HepG2 (cell line): ENCODE results near the gene PTCRA. TPM values are rescaled to one million over a fixed set of nuclear protein-coding genes. Genes with fewer than 3 reads are reported as not detected.

Source experiments
- ATAC-seq: fragments of 200-7000 bp; cut with Tn5 transposase; 3 replicates; pipeline ENCODE4 v1.9.1; 2020; ENCODE audit warnings: mild to moderate bottlenecking, moderate library complexity
- BruUV-seq: library from RNA; stranded (reverse); fragments of 400-500 nt; replicated peaks from 2 replicates; lab custom pipeline; 2021; lab: Mats Ljungman, UMichigan
- CTCF ChIA-PET: fragments of 300-600 bp; formaldehyde crosslinking; extraction: SDS; loops from one replicate; lab custom pipeline; 2021; ENCODE audit warnings: low total read pairs, inconsistent platforms, low intra/inter-chr PET ratio; lab: Yijun Ruan, JAX
- POLR2A ChIA-PET: fragments of 350-600 bp; sonication (Branson Sonifier 250); formaldehyde crosslinking; loops from one replicate; lab custom pipeline; 2020; ENCODE audit warnings: antibody characterized with exemption, inconsistent platforms; lab: Yijun Ruan, JAX
- DNase-seq: peaks from one replicate; pipeline ENCODE4 v3.0.0-alpha.2; 2015; ENCODE audit warnings: low spot score
- FAIRE-seq: peaks from 3 replicates; lab custom pipeline; 2011; peaks lifted over from hg19 to GRCh38; lab: Jason Lieb, UNC
- H2AFZ ChIP-seq: one replicate; pipeline ENCODE4 v1.6.1; 2011; ENCODE audit warnings: low read length, inconsistent platforms
- H3K27ac ChIP-seq: fragments of 300-600 bp; 3 replicates; pipeline ENCODE4 v1.8.0; 2011; ENCODE audit warnings: mixed run types, mild to moderate bottlenecking, mixed read lengths, low read length, inconsistent platforms; ENCODE audit not compliant: insufficient read depth; ENCODE audit errors: extremely low read length
- H3K27me3 ChIP-seq, 2 experiments: fragments of 200-600 bp in 1 of 2; 2 replicates in 1 of 2; 3 replicates in 1 of 2; pipeline versions ENCODE4 v1.6.0 to v1.8.0; 2011; ENCODE audit warnings: low read length in 2 of 2, mild to moderate bottlenecking in 2 of 2, moderate library complexity in 2 of 2, inconsistent platforms in 1 of 2; ENCODE audit not compliant: insufficient read depth in 2 of 2, control insufficient read depth in 1 of 2
- H3K36me3 ChIP-seq, 2 experiments: fragments of 200-600 bp in 1 of 2; replicated peaks in 1 of 2; 2 replicates in 1 of 2; 3 replicates in 1 of 2; pipeline versions ENCODE4 v1.5.1 to v1.8.0; 2011; ENCODE audit warnings: low read length in 2 of 2, inconsistent platforms in 1 of 2; ENCODE audit not compliant: insufficient read depth in 2 of 2, control insufficient read depth in 1 of 2
- H3K4me1 ChIP-seq: 2 replicates; pipeline ENCODE4 v1.5.1; 2012; ENCODE audit warnings: low read length, inconsistent platforms; ENCODE audit not compliant: insufficient read depth
- H3K4me2 ChIP-seq: 2 replicates; pipeline ENCODE4 v1.6.0; 2011; ENCODE audit warnings: low read depth, low read length, inconsistent platforms
- H3K4me3 ChIP-seq, 3 experiments: fragments of 200-600 bp in 1 of 3; sonication (generic), shearing (Covaris generic) in 1 of 3; replicated peaks in 1 of 3; 2 replicates each; pipeline ENCODE4 v1.5.1; 2011 to 2016; ENCODE audit warnings: low read length in 3 of 3, inconsistent platforms in 2 of 3, low read depth in 2 of 3, mild to moderate bottlenecking in 2 of 3, control low read depth in 1 of 3, mixed read lengths in 1 of 3; ENCODE audit not compliant: insufficient read depth in 1 of 3
- H3K79me2 ChIP-seq: one replicate; pipeline ENCODE4 v1.6.1; 2011; ENCODE audit warnings: low read length, inconsistent platforms; ENCODE audit not compliant: insufficient read depth
- H3K9ac ChIP-seq: 2 replicates; pipeline ENCODE4 v1.6.0; 2011; ENCODE audit warnings: mild to moderate bottlenecking, low read depth, low read length, inconsistent platforms; ENCODE audit not compliant: insufficient read depth
- H3K9me3 ChIP-seq: 2 replicates; pipeline ENCODE4 v1.5.1; 2012; ENCODE audit warnings: mild to moderate bottlenecking, low read length
- H4K20me1 ChIP-seq: 2 replicates; pipeline ENCODE4 v1.6.0; 2011; ENCODE audit warnings: inconsistent platforms, mild to moderate bottlenecking, low read length, moderate library complexity; ENCODE audit not compliant: insufficient read depth
- BRD4 ChIP-seq: sonication (generic); formaldehyde crosslinking; IDR thresholded peaks from 2 replicates; pipeline ENCODE4 v1.4.0; 2020; ENCODE audit warnings: missing genetic modification reagents
- CHCHD3 ChIP-seq: sonication (generic); formaldehyde crosslinking; IDR thresholded peaks from 2 replicates; pipeline ENCODE4 v1.8.0; 2022; ENCODE audit warnings: mild to moderate bottlenecking, missing genetic modification reagents, moderate library complexity
- NFKBIZ ChIP-seq: IDR thresholded peaks from 2 replicates; pipeline ENCODE4 v1.6.1; 2018; ENCODE audit warnings: missing genetic modification reagents, missing compliant biosample characterization
- RNF2 ChIP-seq: fragments of 450-650 bp; conservative IDR thresholded peaks from 2 replicates; pipeline ENCODE4 v1.6.1; 2016; ENCODE audit warnings: low read depth
- ZKSCAN1 ChIP-seq: fragments of 150-350 bp; IDR thresholded peaks from 2 replicates; pipeline ENCODE4 v1.6.1; 2014; ENCODE audit warnings: low read length
- ZNF253 ChIP-seq: sonication (generic); formaldehyde crosslinking; IDR thresholded peaks from 2 replicates; pipeline ENCODE4 v1.8.0; 2022; ENCODE audit warnings: mild to moderate bottlenecking, missing genetic modification reagents, borderline replicate concordance
- ZNF274 ChIP-seq: sonication (generic); formaldehyde crosslinking; IDR thresholded peaks from 2 replicates; pipeline ENCODE4 v1.5.1; 2020; ENCODE audit warnings: mild to moderate bottlenecking, missing genetic modification reagents
- ZNF30 ChIP-seq: sonication (generic); formaldehyde crosslinking; IDR thresholded peaks from 2 replicates; pipeline ENCODE4 v1.5.0; 2020; ENCODE audit warnings: mild to moderate bottlenecking, missing genetic modification reagents
- ZNF616 ChIP-seq: sonication (generic); formaldehyde crosslinking; IDR thresholded peaks from 2 replicates; pipeline ENCODE4 v1.5.0; 2020; ENCODE audit warnings: low read depth, mild to moderate bottlenecking, missing genetic modification reagents
- ZNF629 ChIP-seq: sonication (generic); formaldehyde crosslinking; conservative IDR thresholded peaks from 2 replicates; pipeline ENCODE4 v1.5.0; 2020; ENCODE audit warnings: missing genetic modification reagents
- ZNF749 ChIP-seq: sonication (generic); formaldehyde crosslinking; IDR thresholded peaks from 2 replicates; pipeline ENCODE4 v1.8.0; 2022; ENCODE audit warnings: mild to moderate bottlenecking, missing genetic modification reagents, moderate library complexity, borderline replicate concordance
- ZNF816 ChIP-seq: sonication (generic); formaldehyde crosslinking; IDR thresholded peaks from 2 replicates; pipeline ENCODE4 v1.8.0; 2022; ENCODE audit warnings: missing genetic modification reagents, mild to moderate bottlenecking, borderline replicate concordance
- WGBS: methylation state at CpG from one replicate; pipeline ENCODE4 v1.1.6; 2017; ENCODE audit warnings: low lambda C conversion rate; 5-methylcytosine and 5-hydroxymethylcytosine counted together
- in situ Hi-C: cut with HindIII; loops from 2 replicates; pipeline ENCODE4 v1.10.0; 2017; ENCODE audit warnings: low pct_unique_long_range_greater_than_20kb; ENCODE audit not compliant: extremely low pct_ligation_motif_present
- intact Hi-C: fragments of 100-400 bp; cut with micrococcal nuclease; formaldehyde crosslinking; loops from one replicate; pipeline ENCODE4 v1.10.0; 2022; ENCODE audit not compliant: unreplicated experiment
- polyA plus RNA-seq, 8 experiments: library from polyadenylated mRNA; depleted of rRNA in 3 of 8; stranded (reverse) in 7 of 8; unstranded in 1 of 8; fragments of >200 nt; fragmentation: Illumina TruSeq in 4 of 8; extraction: Trizol in 4 of 8; gene quantifications; 2 replicates each; pipeline versions ENCODE4 v1.2.1 to v1.2.3, GENCODE V29; 2011 to 2016; ENCODE audit warnings: low read depth in 4 of 8, missing spikeins in 1 of 8, mixed read lengths in 1 of 8; ENCODE audit not compliant: insufficient read depth in 1 of 8
- total RNA-seq, 5 experiments: library from RNA; depleted of rRNA; stranded (reverse); fragments of >200 nt; fragmentation: Illumina TruSeq; extraction: Trizol; gene quantifications; 2 replicates each; pipeline ENCODE4 v1.2.3, GENCODE V29; 2016; ENCODE audit warnings: low read depth in 1 of 5
- TF ChIP-seq, protein P1 (sequence below): sonication (generic); formaldehyde crosslinking; IDR thresholded peaks from 2 replicates; pipeline ENCODE4 v1.5.1; 2020; ENCODE audit warnings: missing genetic modification reagents, mild to moderate bottlenecking, borderline replicate concordance
- TF ChIP-seq, protein P2 (sequence below): IDR thresholded peaks from 2 replicates; pipeline ENCODE4 v1.6.1; 2016; ENCODE audit warnings: mild to moderate bottlenecking

The PTCRA gene
- total and polyA plus RNA-seq, 2 of the 13 experiments (the other 11 are each of a cell fraction or from before 2014, with no cell fraction given) = not detected

DNA sequence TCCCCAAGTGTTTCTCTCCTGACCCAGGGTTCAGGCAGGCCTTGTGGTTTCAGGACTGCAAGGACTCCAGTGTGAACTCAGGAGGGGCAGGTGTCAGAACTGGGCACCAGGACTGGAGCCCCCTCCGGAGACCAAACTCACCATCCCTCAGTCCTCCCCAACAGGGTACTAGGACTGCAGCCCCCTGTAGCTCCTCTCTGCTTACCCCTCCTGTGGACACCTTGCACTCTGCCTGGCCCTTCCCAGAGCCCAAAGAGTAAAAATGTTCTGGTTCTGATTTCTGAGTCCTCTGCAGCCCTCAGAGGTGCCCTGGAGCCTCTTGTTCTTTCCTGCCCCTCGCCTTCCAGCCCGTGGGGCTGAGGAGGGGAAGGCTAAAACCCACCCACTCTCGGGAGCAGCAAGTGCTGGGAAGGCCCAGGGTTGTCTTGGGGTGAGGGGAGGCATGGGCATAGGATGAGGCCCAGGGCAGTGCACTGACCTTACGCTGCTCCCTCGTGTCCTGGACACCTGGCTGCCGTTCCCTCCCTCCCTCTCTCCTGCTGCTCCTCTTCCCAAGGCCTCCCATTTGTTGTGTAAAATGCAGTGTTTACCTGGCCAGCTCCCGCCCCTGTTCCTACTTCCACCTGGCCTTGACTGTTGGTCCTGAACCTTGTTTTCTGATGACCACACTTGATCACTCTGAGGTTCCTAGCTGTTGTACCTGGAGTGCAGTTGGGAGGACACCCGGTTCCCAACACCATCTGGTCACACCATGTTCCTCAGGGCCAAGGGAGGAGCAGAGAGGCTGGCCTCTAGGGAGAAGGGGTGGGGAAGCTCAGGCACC lies 23.3 kb downstream of the PTCRA start:
- no TSS peak for BruUV-seq
- CTCF ChIA-PET = interaction anchor here (1.2 kb wide), 1 partner anchor 26 kb away, joined by 3 read pairs; no protein-coding TSS in a partner anchor
- no peak; the same call in 1 of the 2 replicates for TF ChIP-seq ZNF616
- TF ChIP-seq RNF2 = no peak; the same call in 1 of the 2 replicates
- TF ChIP-seq BRD4 (CRISPR knock-in tag) = no peak; the same call in 1 of the 2 replicates
- TF ChIP-seq ZNF30 (CRISPR knock-in tag) = no peak
- TF ChIP-seq CHCHD3 = peak; percentile 90
- TF ChIP-seq, protein P1, sequence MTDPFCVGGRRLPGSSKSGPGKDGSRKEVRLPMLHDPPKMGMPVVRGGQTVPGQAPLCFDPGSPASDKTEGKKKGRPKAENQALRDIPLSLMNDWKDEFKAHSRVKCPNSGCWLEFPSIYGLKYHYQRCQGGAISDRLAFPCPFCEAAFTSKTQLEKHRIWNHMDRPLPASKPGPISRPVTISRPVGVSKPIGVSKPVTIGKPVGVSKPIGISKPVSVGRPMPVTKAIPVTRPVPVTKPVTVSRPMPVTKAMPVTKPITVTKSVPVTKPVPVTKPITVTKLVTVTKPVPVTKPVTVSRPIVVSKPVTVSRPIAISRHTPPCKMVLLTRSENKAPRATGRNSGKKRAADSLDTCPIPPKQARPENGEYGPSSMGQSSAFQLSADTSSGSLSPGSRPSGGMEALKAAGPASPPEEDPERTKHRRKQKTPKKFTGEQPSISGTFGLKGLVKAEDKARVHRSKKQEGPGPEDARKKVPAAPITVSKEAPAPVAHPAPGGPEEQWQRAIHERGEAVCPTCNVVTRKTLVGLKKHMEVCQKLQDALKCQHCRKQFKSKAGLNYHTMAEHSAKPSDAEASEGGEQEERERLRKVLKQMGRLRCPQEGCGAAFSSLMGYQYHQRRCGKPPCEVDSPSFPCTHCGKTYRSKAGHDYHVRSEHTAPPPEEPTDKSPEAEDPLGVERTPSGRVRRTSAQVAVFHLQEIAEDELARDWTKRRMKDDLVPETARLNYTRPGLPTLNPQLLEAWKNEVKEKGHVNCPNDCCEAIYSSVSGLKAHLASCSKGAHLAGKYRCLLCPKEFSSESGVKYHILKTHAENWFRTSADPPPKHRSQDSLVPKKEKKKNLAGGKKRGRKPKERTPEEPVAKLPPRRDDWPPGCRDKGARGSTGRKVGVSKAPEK = peak; percentile 82; the same call in 1 of the 2 replicates
- TF ChIP-seq ZNF816 (CRISPR knock-in tag) = peak; percentile 82; the same call in 1 of the 2 replicates
- TF ChIP-seq ZNF274 (CRISPR knock-in tag) = peak; percentile 37; the same call in 1 of the 2 replicates
- peak; percentile 63; the same call in 1 of the 2 replicates for TF ChIP-seq ZNF749
- TF ChIP-seq, protein P2, sequence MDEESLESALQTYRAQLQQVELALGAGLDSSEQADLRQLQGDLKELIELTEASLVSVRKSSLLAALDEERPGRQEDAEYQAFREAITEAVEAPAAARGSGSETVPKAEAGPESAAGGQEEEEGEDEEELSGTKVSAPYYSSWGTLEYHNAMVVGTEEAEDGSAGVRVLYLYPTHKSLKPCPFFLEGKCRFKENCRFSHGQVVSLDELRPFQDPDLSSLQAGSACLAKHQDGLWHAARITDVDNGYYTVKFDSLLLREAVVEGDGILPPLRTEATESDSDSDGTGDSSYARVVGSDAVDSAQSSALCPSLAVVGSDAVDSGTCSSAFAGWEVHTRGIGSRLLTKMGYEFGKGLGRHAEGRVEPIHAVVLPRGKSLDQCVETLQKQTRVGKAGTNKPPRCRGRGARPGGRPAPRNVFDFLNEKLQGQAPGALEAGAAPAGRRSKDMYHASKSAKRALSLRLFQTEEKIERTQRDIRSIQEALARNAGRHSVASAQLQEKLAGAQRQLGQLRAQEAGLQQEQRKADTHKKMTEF (CRISPR knock-in tag) = peak; percentile 89; the same call in 1 of the 2 replicates
- no peak for TF ChIP-seq ZKSCAN1
- TF ChIP-seq ZNF253 (CRISPR knock-in tag) = no peak
- peak; percentile 51; the same call in 1 of the 2 replicates for TF ChIP-seq ZNF629 (CRISPR knock-in tag)
- 0 out of 2 replicates have a peak, but pooled peaks have one; percentile 71 for TF ChIP-seq NFKBIZ (CRISPR knock-in tag)

More for the DNA sequence above, 23.3 kb downstream of the PTCRA start:
- Histone ChIP-seq H3K9me3 (no peaks in the 10 kb centered on the region), H3K27me3 (no peaks in the 10 kb centered on the region), H3K4me1 (peaks cover 64% of the 10 kb centered on the region), H4K20me1 (no peaks in the 10 kb centered on the region), H3K4me2 (peak overlapping the region; percentile 57), H3K9ac (no peak overlapping the region; the same call in 1 of the 2 replicates), H3K27ac (peak overlapping the region; percentile 81), H3K36me3 (peaks cover 12 to 35% of the 10 kb centered on the region in 2 experiments), H2AFZ (no peak overlapping the region), H3K79me2 (peaks cover 2% of the 10 kb centered on the region), H3K4me3 (peak overlapping the region in 1 of 3 experiments; percentile 20; a peak in 1 of 6 replicates)
- ATAC-seq (peak; percentile 87), DNase-seq (peak; percentile 86), FAIRE-seq (peak; percentile 92)
- in situ Hi-C loops (no loop called here), intact Hi-C loops (loop anchor here (5.0 kb wide), 1 partner anchor 37 kb away; no protein-coding TSS in a partner anchor)
- POLR2A ChIA-PET = interaction anchor here (0.9 to 5.0 kb wide), 12 partner anchors 9 to 121 kb away, joined by 3 to 56 read pairs (median 6); partner anchors contain the start of genes CNPY3, GNMT, KLHDC3 and MEA1
- 18% methylated on average over 9 of the region's 9 CpGs for WGBS
